ENCODE data around the gene CKS1B. TPM values are rescaled to one million over a fixed set of nuclear protein-coding genes. Genes with fewer than 3 reads are reported as not detected.
"Not testable (repeated sequence)": the region's sequence is repeated elsewhere in the genome, so short reads cannot be mapped to it uniquely, and the experiment has no call there.

The CKS1B gene
- total RNA-seq, 1 experiment from 2014 or later: 192 TPM

DNA sequence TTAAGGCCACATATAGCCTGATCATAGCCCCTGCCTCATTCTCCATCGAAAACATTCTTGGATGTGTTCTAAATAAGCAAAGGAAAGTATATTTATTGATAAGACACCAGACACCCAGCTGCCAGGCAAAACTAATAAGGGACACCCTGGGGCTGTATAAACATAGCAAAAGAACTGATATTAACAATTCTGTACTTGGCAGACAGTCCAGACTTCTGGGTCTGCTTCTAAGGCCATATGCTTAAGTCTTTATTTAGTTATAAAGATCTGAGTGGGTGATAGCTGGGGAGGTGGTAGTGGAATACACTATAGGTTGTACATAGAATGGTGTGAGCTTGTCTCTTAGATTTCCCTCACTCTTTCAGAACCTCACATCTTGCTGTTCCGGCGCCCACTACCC lies 3.9 kb downstream of the CKS1B start:
- in situ Hi-C loops (cut with HindIII; ENCODE audit: low sequenced_read_pairs): no loop called here
- no peak for DNase-seq (ENCODE audit: low spot score)

- DNase-seq (ENCODE audit: low spot score): no peak
- in situ Hi-C loops (cut with HindIII; ENCODE audit: low sequenced_read_pairs): no loop called here
Observed at GRCh38 chr1:154982341-154982740, 7.9 kb downstream of the CKS1B start.

GRCh38 chr1:154982897-154983648 lies 8.6 kb downstream of the CKS1B start, which contains the start of gene FLAD1:
Gene FLAD1, plus strand, starts transcription at chr1:154983344. Its CDS starts 351 bp downstream, at chr1:154983695.
- in situ Hi-C loops (cut with HindIII; ENCODE audit: low sequenced_read_pairs): no loop called here
- peak; percentile 99 for DNase-seq (ENCODE audit: low spot score)

GRCh38 chr1:154983776-154984466 lies 9.4 kb downstream of the CKS1B start:
- no peak for DNase-seq (ENCODE audit: low spot score)
- in situ Hi-C loops (cut with HindIII; ENCODE audit: low sequenced_read_pairs): no loop called here

- DNase-seq (ENCODE audit: low spot score); in situ Hi-C loops (cut with HindIII; ENCODE audit: low sequenced_read_pairs): not testable (repeated sequence)
Observed at GRCh38 chr1:154986736-154987135, 12.3 kb downstream of the CKS1B start.

GRCh38 chr1:154987326-154987725 lies 12.8 kb downstream of the CKS1B start:
- no peak for DNase-seq (ENCODE audit: low spot score)
- in situ Hi-C loops (cut with HindIII; ENCODE audit: low sequenced_read_pairs): no loop called here

GRCh38 chr1:154988058-154988954 lies 13.8 kb downstream of the CKS1B start:
- in situ Hi-C loops (cut with HindIII; ENCODE audit: low sequenced_read_pairs): no loop called here
- no peak for DNase-seq (ENCODE audit: low spot score)

DNA sequence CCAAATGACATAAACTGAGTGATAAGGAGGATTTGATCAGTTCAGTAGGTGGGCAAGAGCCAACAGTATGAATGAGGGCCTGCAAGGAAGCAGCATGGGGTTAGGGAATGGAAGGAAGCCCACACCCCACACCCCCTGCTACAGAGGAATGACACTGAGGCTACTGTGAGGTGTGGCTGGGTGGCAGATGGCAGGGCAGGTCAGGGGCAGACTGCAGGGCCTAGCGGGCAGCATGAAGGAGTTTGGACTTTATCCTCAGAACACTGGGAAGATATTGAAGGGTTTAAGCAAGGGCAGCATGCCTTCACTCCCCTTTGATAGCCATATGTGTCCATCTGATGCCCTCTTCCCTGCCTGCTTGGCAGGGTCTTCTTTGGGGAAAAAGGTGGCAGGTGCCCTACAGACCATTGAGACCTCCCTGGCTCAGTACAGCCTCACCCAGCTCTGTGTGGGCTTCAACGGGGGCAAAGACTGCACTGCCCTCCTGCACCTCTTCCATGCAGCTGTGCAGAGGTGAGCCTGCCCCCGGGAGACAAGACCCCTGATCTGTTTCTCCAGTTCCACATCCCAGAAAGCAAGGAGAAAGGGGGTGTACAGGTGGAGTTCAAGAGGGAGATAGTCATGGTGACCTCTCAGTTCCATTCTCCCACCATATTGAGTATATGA lies 14.8 kb downstream of the CKS1B start:
- in situ Hi-C loops (cut with HindIII; ENCODE audit: low sequenced_read_pairs): no loop called here
- no peak for DNase-seq (ENCODE audit: low spot score)

- in situ Hi-C loops (cut with HindIII; ENCODE audit: low sequenced_read_pairs): no loop called here
- DNase-seq (ENCODE audit: low spot score): no peak
Observed at GRCh38 chr1:154990276-154990675, 15.8 kb downstream of the CKS1B start.

- in situ Hi-C loops (cut with HindIII; ENCODE audit: low sequenced_read_pairs): no loop called here
- no peak for DNase-seq (ENCODE audit: low spot score)
Observed at GRCh38 chr1:154992721-154993571, 18.5 kb downstream of the CKS1B start.

GRCh38 chr1:154993572-154994268 lies 19.2 kb downstream of the CKS1B start, which contains the start of gene LENEP:
Gene LENEP, plus strand, starts transcription at chr1:154993586. Its CDS starts 22 bp downstream, at chr1:154993608.
- in situ Hi-C loops (cut with HindIII; ENCODE audit: low sequenced_read_pairs): no loop called here
- no peak for DNase-seq (ENCODE audit: low spot score)

DNA sequence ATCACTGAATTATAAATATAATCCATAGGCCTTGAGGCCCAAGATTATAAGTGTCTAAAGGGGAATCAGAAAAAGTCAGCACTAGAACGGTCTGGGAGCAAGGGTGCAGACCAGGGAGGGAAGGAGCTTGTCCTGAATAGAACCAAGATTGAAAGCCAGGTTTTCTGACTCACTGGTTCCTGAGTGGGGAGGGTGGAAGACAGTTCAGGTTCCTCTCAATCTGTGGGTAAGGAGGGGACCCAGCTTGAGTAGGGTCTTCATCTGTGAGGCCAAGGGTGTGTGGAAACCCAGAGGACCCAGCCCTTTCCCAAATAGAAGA lies 19.7 kb downstream of the CKS1B start:
- no peak for DNase-seq (ENCODE audit: low spot score)
- in situ Hi-C loops (cut with HindIII; ENCODE audit: low sequenced_read_pairs): no loop called here

- in situ Hi-C loops (cut with HindIII; ENCODE audit: low sequenced_read_pairs): no loop called here
- DNase-seq (ENCODE audit: low spot score): no peak
Observed at GRCh38 chr1:154994591-154994990, 20.1 kb downstream of the CKS1B start.

DNA sequence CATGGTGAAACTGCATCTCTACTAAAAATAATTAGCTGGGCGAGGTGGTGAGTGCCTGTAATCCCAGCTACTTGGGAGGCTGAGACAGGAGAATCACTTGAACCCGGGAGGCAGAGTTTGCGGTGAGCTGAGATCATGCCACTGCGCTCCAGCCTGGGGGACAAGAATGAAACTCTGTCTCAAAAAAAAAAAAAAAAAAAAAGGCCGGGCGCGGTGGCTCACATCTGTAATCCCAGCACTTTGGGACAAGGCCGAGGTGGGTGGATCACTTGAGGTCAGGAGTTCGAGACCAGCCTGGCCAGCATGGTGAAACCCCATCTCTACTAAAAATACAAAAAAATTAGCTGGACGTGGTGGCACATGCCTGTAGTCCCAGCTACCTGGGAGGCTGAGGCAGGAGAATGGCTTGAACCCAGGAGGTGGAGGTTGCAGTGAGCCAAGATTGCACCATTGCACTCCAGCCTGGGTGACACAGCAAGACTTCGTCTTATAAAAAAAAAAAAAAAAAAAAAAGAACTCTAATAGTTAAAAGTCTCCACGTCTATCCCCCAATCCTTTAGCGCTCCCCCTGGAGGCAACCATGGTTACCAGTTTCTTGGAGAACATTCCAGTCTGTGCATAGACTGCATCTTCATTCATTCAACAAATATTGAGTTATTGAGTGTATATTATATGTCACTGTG lies 21.0 kb downstream of the CKS1B start:
- DNase-seq (ENCODE audit: low spot score); in situ Hi-C loops (cut with HindIII; ENCODE audit: low sequenced_read_pairs): not testable (repeated sequence)

GRCh38 chr1:154996966-154997701 lies 22.7 kb downstream of the CKS1B start:
- DNase-seq (ENCODE audit: low spot score): no peak
- in situ Hi-C loops (cut with HindIII; ENCODE audit: low sequenced_read_pairs): no loop called here

DNA sequence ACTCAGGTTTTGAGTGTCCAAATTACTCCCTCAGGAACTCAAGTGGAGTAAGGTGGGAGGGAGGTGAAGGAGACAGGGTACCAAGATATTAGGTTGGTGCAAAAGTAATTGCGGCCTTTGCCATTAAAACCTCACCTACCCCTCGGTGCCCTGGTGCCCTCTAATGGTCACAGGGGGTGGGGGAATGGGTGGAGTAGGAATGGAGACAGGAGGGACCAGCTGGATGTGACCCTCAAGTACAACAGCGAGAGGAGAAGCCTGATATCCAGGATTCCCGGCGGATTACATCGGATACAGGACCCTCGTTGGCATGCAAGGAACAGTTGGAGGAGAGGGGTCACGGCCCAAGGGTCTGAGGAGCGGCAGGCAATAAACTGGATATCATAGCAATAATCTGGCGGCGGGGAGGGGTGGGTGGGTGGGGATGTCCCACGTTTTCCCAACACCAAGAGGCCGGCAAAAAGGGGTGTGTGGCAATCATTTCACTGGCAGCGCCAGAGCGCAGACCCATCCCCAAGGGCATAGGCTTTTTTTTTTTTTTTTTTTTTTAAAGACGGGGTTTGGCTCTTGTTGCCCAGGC lies 23.8 kb downstream of the CKS1B start:
- in situ Hi-C loops (cut with HindIII; ENCODE audit: low sequenced_read_pairs): no loop called here

More for the DNA sequence above, 23.8 kb downstream of the CKS1B start:
- no peak for DNase-seq (ENCODE audit: low spot score)

Data from G401 (cell line).